ENCODE measurements around the gene TAC3.

DNA sequence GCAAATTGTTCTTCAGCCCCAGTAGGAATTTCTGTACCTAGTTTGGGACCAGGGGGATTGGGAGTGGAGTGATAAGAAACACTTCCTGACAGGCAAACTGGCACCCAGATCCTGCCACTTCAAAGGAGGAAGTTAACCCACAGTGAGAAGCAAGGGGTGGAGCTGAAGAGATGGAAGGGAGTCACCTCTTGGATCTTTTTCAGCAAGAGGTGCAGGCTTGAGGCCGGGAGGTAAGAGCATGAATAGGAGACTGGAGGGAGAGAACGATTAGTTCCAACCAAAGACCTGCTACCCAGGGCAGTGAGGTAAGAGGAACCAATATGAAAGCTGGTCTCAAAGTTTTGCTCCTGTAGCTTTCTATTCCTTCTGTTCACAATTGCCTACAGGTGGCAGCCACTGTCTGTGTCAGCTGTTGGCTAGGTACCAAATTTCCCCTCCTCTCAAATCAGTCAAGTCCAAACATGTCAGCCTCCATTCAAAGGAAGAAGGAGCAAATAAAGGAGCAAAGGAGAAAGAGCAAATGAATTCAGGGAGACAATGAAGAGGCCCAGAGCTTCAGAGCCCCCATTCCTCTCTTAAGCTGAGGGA lies 14.9 kb upstream of the TAC3 start:
- TF ChIP-seq, protein P1, sequence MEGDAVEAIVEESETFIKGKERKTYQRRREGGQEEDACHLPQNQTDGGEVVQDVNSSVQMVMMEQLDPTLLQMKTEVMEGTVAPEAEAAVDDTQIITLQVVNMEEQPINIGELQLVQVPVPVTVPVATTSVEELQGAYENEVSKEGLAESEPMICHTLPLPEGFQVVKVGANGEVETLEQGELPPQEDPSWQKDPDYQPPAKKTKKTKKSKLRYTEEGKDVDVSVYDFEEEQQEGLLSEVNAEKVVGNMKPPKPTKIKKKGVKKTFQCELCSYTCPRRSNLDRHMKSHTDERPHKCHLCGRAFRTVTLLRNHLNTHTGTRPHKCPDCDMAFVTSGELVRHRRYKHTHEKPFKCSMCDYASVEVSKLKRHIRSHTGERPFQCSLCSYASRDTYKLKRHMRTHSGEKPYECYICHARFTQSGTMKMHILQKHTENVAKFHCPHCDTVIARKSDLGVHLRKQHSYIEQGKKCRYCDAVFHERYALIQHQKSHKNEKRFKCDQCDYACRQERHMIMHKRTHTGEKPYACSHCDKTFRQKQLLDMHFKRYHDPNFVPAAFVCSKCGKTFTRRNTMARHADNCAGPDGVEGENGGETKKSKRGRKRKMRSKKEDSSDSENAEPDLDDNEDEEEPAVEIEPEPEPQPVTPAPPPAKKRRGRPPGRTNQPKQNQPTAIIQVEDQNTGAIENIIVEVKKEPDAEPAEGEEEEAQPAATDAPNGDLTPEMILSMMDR (IDR thresholded peaks at IDR 0.05), result no peak
- TF ChIP-seq POLR2AphosphoS5 (IDR thresholded peaks at IDR 0.05) (no peak), EP300 (IDR thresholded peaks at IDR 0.05) (no peak), POLR2A (IDR thresholded peaks at IDR 0.05) (no peak)

All from sigmoid colon (tissue), 4 donors.